Endothelial cell of umbilical vein (primary cell): Measurements from ENCODE around the gene VAV3. TPM values are rescaled to one million over a fixed set of nuclear protein-coding genes. Genes with fewer than 3 reads are reported as not detected.

Source experiments
- BruUV-seq: library from RNA; stranded (reverse); fragments of 400-500 nt; replicated peaks from 2 replicates; lab custom pipeline; 2021; lab: Mats Ljungman, UMichigan
- CTCF ChIA-PET: fragments of 300-600, 350-600 bp; sonication (Branson Sonifier 250); formaldehyde crosslinking; loops from one replicate; lab custom pipeline; 2021; ENCODE audit warnings: antibody characterized with exemption, inconsistent platforms; lab: Charles Lee
- POLR2A ChIA-PET: fragments of 300-600, 350-600 bp; sonication (Branson Sonifier 250); formaldehyde crosslinking; loops from one replicate; lab custom pipeline; 2021; ENCODE audit warnings: antibody characterized with exemption, inconsistent platforms; lab: Charles Lee
- DNase-seq: peaks from one replicate; pipeline ENCODE4 v3.0.0-alpha.2; 2011; ENCODE audit warnings: low read depth, low spot score
- FAIRE-seq: peaks from 2 replicates; lab custom pipeline; 2011; peaks lifted over from hg19 to GRCh38; lab: Jason Lieb, UNC
- H2AFZ ChIP-seq: 2 replicates; pipeline ENCODE4 v1.6.0; 2012; ENCODE audit warnings: low read depth, low read length, control low read depth, inconsistent platforms
- H3K27ac ChIP-seq: 2 replicates; pipeline ENCODE4 v1.5.1; 2011; ENCODE audit warnings: low read depth, mild to moderate bottlenecking, control low read depth, low read length, moderate library complexity; ENCODE audit not compliant: insufficient read depth
- H3K27me3 ChIP-seq, 2 experiments: 2 replicates each; pipeline versions ENCODE4 v1.6.0 to v1.6.1; 2011; ENCODE audit warnings: low read length in 2 of 2, mixed read lengths in 1 of 2; ENCODE audit not compliant: control insufficient read depth in 2 of 2, insufficient read depth in 2 of 2
- H3K36me3 ChIP-seq, 2 experiments: 2 replicates in 1 of 2; 3 replicates in 1 of 2; pipeline ENCODE4 v1.5.1; 2011; ENCODE audit warnings: low read length in 2 of 2, mild to moderate bottlenecking in 1 of 2, moderate library complexity in 1 of 2; ENCODE audit not compliant: control insufficient read depth in 2 of 2, insufficient read depth in 2 of 2; ENCODE audit errors: extremely low read depth in 1 of 2
- H3K4me1 ChIP-seq: 3 replicates; pipeline ENCODE4 v1.5.1; 2011; ENCODE audit warnings: mild to moderate bottlenecking, low read length; ENCODE audit not compliant: control insufficient read depth, insufficient read depth; ENCODE audit errors: extremely low read depth
- H3K4me2 ChIP-seq: 2 replicates; pipeline ENCODE4 v1.6.1; 2011; ENCODE audit warnings: low read length, control low read depth, mixed read lengths; ENCODE audit not compliant: insufficient read depth
- H3K4me3 ChIP-seq, 3 experiments: fragments of 200-600 bp in 1 of 3; sonication (generic), shearing (Covaris generic) in 1 of 3; replicated peaks in 1 of 3; 2 replicates each; pipeline ENCODE4 v1.5.1; 2011 to 2016; ENCODE audit warnings: control low read depth in 3 of 3, low read length in 3 of 3, mild to moderate bottlenecking in 2 of 3, inconsistent platforms in 1 of 3, low read depth in 1 of 3, moderate library complexity in 1 of 3; ENCODE audit not compliant: insufficient read depth in 1 of 3
- H3K79me2 ChIP-seq: 2 replicates; pipeline ENCODE4 v1.6.0; 2012; ENCODE audit warnings: low read length, inconsistent platforms; ENCODE audit not compliant: control insufficient read depth, insufficient read depth
- H3K9ac ChIP-seq: replicated peaks from 2 replicates; pipeline ENCODE3; 2011; ENCODE audit warnings: low read length, control low read depth; ENCODE audit not compliant: insufficient read depth; ENCODE audit errors: extremely low read depth
- H3K9me1 ChIP-seq: replicated peaks from 3 replicates; pipeline ENCODE4 v1.6.0; 2011; ENCODE audit warnings: mild to moderate bottlenecking, low read length; ENCODE audit not compliant: control insufficient read depth, insufficient read depth; ENCODE audit errors: extremely low read depth
- H3K9me3 ChIP-seq: replicated peaks from 2 replicates; pipeline ENCODE4 v1.5.1; 2012; ENCODE audit warnings: low read length, inconsistent platforms; ENCODE audit not compliant: control insufficient read depth, insufficient read depth
- H4K20me1 ChIP-seq: replicated peaks from 2 replicates; pipeline ENCODE3; 2011; ENCODE audit warnings: mild to moderate bottlenecking, low read length; ENCODE audit not compliant: control insufficient read depth, insufficient read depth; ENCODE audit errors: extremely low read depth
- EZH2 ChIP-seq: IDR thresholded peaks from 2 replicates; pipeline ENCODE4 v1.6.1; 2012; ENCODE audit warnings: borderline replicate concordance, low read depth, mild to moderate bottlenecking, moderate library complexity, low read length, inconsistent platforms; ENCODE audit not compliant: severe bottlenecking
- FOS ChIP-seq: IDR thresholded peaks from 2 replicates; pipeline ENCODE4 v1.6.1; 2011; ENCODE audit warnings: mild to moderate bottlenecking, low read length, moderate library complexity, borderline replicate concordance; ENCODE audit not compliant: insufficient read depth
- GATA2 ChIP-seq: IDR thresholded peaks from 2 replicates; pipeline ENCODE4 v1.7.0; 2011; ENCODE audit warnings: low read depth, mild to moderate bottlenecking, moderate library complexity, mixed read lengths, low read length; ENCODE audit not compliant: insufficient read length, insufficient read depth
- JUN ChIP-seq: IDR thresholded peaks from 2 replicates; pipeline ENCODE4 v1.6.1; 2011; ENCODE audit warnings: borderline replicate concordance, low read depth; ENCODE audit not compliant: insufficient read length, insufficient read depth
- MYC ChIP-seq: IDR thresholded peaks from one replicate; pipeline ENCODE4 v1.6.1; 2011; ENCODE audit warnings: mild to moderate bottlenecking, low read depth, low read length
- POLR2A ChIP-seq: IDR thresholded peaks from 2 replicates; pipeline ENCODE4 v1.6.1; 2012; ENCODE audit warnings: low read depth, mild to moderate bottlenecking, control low read depth, low read length
- POLR2AphosphoS5 ChIP-seq: IDR thresholded peaks from 2 replicates; pipeline ENCODE4 v1.6.1; 2012; ENCODE audit warnings: low read depth, mild to moderate bottlenecking, control low read depth, low read length, moderate library complexity; ENCODE audit not compliant: insufficient read depth
- dilution Hi-C: fragments of 300-500 bp; cut with MboI; formaldehyde crosslinking; loops from one replicate; pipeline ENCODE4 v1.15.0; 2019; ENCODE audit warnings: low sequenced_read_pairs; ENCODE audit not compliant: extremely low pct_ligation_motif_present
- intact Hi-C: fragments of 100-400 bp; cut with micrococcal nuclease; formaldehyde crosslinking; loops from one replicate; pipeline ENCODE4 v1.10.0; 2022
- polyA plus RNA-seq, 4 experiments: library from polyadenylated mRNA; depleted of rRNA in 3 of 4; stranded (reverse) in 3 of 4; unstranded in 1 of 4; fragments of >200 nt; gene quantifications; 2 replicates each; pipeline versions ENCODE4 v1.2.1 to v1.2.3, GENCODE V29; 2011 to 2012; ENCODE audit warnings: missing spikeins in 1 of 4
- total RNA-seq: library from RNA; stranded (reverse); gene quantifications from 2 replicates; pipeline ENCODE4 v1.2.3, GENCODE V29; 2021
- TF ChIP-seq, protein P1 (sequence below), 2 donors: IDR thresholded peaks; 1 replicate in 1 of 2; 2 replicates in 1 of 2; pipeline ENCODE4 v1.5.1; 2011; ENCODE audit warnings: low read length in 2 of 2, mild to moderate bottlenecking in 2 of 2, moderate library complexity in 2 of 2, control low read depth in 1 of 2, inconsistent platforms in 1 of 2, low read depth in 1 of 2; ENCODE audit not compliant: insufficient read depth in 1 of 2; ENCODE audit errors: extremely low read depth in 1 of 2
- TF ChIP-seq, protein P2 (sequence below): IDR thresholded peaks from 2 replicates; pipeline ENCODE4 v1.6.1; 2011; ENCODE audit not compliant: insufficient read depth, insufficient read length

Gene VAV3
- total and polyA plus RNA-seq, 2 donors (not counting 3 experiments of a cell fraction or from before 2014, with no cell fraction given), result 0.18 to 1.5 TPM

DNA sequence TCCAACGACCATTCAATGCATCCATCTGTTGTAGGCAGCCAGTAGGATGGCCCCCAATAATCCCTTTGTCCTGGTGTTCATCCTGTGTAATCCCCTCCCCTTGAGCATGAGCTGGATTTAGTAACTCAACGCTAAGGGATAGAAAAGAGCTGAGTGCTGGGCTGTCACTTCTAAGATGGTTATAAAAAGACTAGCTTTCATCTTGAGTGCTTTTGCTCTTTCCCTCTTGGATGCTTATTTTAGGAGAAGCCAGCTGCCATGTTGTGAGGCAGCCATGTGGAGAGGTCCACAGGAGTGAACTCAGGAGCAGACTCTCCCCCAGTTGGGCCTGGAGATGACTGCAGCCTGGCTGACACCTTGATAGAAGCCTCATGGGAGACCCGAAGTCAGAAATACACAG is 401.5 kb downstream of the VAV3 start:
- BruUV-seq, result no TSS peak
- Histone ChIP-seq H3K27ac (no peak overlapping the region), H3K79me2 (no peaks in the 10 kb centered on the region), H3K36me3 (no peaks in the 10 kb centered on the region), H4K20me1 (no peaks in the 10 kb centered on the region), H3K4me2 (no peak overlapping the region), H2AFZ (no peak overlapping the region), H3K4me3 (no peak overlapping the region), H3K9ac (no peak overlapping the region), H3K27me3 (no peaks in the 10 kb centered on the region), H3K9me3 (no peaks in the 10 kb centered on the region), H3K4me1 (no peaks in the 10 kb centered on the region), H3K9me1 (no peaks in the 10 kb centered on the region)
- DNase-seq (no peak), FAIRE-seq (no peak)
- intact Hi-C loops (no loop called here), dilution Hi-C loops (no loop called here)
- ChIA-PET CTCF (no interaction called here), POLR2A (no interaction called here)
- TF ChIP-seq MYC (no peak), JUN (no peak), POLR2AphosphoS5 (no peak), FOS (no peak), EZH2 (no peak), POLR2A (no peak), GATA2 (no peak)
- TF ChIP-seq, protein P1, sequence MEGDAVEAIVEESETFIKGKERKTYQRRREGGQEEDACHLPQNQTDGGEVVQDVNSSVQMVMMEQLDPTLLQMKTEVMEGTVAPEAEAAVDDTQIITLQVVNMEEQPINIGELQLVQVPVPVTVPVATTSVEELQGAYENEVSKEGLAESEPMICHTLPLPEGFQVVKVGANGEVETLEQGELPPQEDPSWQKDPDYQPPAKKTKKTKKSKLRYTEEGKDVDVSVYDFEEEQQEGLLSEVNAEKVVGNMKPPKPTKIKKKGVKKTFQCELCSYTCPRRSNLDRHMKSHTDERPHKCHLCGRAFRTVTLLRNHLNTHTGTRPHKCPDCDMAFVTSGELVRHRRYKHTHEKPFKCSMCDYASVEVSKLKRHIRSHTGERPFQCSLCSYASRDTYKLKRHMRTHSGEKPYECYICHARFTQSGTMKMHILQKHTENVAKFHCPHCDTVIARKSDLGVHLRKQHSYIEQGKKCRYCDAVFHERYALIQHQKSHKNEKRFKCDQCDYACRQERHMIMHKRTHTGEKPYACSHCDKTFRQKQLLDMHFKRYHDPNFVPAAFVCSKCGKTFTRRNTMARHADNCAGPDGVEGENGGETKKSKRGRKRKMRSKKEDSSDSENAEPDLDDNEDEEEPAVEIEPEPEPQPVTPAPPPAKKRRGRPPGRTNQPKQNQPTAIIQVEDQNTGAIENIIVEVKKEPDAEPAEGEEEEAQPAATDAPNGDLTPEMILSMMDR (IDR thresholded peaks at IDR 0.05; ENCODE audit: extremely low read depth in 1 of 2, insufficient read depth in 1 of 2, low read depth in 1 of 2, low read length in 2 of 2), result no peak
- TF ChIP-seq, protein P2, sequence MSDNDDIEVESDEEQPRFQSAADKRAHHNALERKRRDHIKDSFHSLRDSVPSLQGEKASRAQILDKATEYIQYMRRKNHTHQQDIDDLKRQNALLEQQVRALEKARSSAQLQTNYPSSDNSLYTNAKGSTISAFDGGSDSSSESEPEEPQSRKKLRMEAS, result no peak
